GOT3 (cell line): Measurements from ENCODE around the gene ABHD17A.

Source experiments
- DNase-seq: peaks from one replicate; lab custom pipeline; 2025; ENCODE audit warnings: mixed read lengths; lab: John Stamatoyannopoulos, UW

ABHD17A gene

DNA sequence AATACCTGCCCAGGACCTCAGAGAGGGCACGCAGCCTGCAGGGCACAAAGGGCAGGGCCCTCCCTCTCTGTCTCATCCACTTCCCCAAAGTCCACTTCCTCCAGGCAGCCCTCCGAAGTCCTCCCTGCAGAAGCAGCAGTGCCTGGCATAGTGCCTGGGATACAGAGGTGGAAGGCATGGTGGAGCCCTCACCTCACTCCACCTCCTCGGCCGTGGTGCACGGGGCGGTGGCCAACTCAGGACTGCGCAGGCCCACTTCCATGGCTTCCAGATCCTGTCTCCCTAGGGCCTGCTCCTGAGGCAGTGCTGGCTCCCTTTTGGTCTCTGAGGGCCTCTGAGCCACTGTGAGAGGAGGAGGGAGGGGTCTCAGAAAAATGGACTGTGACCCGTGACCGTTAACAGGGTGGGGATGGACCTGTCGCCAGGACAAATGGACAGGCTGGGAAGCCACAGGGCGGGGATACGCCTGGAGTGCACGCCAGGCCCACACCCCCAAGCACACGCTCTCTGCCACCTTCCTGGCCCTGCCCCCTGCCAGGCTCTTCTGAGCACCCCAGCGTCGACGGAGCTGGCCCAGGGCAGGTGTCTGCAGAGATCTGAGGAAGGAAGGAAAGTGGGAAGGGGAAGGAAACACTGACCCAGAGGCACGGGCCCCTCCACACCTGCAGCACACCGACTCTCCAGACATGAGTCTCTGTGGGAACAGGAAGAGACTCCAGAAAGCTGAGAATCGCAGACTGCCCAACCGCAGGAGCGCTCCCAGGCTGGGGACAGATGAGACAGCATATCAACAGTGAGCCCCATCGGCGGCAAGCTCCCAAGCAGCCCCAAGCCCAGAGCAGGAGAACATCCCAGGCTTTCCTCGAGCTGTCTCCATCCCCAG, 45.4 kb downstream of the ABHD17A start:
- DNase-seq = no peak

DNA sequence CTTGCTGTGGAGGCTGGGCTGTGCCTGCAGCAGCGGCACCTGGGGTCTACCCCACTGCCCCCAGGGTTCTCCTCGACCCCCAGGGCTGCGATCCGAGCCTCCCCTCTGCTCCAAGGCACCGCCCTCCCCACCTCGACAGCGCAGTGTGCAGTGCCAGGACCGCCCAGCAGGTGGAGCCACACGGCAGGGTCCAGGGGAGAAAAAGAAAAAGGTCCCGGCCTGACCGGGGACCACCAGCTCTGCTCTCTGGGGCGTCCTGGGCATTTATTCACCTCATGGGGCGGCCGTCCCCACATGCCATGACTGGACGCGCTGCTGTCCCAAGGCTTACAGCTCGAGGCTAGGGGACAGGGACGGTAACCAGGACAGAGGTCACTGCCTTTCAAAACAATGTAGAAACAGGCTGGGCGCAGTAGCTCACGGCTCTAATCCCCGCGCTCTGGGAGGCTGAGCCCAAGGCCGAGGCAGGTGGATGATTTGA, 47.6 kb downstream of the ABHD17A start:
- DNase-seq = no peak

DNA sequence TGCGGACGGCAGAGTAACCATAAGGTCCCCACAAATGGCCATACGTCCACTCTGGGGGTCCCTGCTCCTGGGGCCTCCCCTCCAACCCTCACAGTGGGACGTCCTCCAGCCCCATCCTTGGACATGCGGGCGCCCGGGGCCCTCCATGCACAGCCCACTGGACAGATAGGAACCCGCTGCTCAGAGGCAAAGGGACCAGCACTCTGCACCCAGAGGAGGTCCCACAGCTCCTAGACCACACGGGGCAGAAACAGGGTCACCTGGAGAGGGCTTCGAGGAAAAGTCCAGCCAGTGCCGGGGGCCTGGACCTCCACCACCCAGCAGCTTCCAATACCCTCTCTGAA, 48.1 kb downstream of the ABHD17A start:
- DNase-seq = no peak

DNA sequence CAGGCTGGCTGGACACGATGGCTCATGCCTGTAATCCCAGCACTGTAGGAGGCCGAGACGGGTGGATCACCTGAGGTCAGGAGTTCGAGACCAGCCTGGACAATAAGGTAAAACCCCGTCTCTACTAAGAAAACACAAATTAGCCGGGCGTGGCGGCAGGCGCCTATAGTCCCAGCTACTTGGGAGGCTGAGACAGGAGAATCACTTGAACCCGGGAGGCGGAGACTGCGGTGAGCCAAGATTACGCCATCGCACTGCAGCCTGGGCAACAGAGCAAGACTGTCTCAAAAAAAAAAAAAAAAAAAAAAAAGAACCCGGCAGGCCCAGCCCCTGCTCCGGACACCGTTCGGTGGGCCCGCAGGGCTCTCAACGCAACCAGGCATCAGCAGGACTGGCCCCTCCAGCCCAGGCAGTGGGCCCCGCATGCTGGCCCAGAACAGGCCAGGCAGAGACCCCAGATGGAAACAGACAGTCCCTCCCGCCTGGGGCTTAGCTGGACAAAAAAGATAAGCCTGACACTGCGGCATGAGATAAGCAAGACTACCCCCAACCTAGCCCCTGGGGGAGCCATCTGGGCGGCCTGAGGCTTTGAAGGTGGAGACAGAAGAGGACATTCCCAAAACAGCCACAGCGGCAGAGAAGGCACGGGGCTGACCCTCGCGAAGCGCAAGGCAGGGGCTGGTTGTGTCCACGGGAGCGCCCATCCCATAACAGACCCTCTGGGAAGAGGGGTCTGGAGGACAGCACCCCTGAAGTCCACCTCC, 48.7 kb downstream of the ABHD17A start:
- no peak for DNase-seq

DNA sequence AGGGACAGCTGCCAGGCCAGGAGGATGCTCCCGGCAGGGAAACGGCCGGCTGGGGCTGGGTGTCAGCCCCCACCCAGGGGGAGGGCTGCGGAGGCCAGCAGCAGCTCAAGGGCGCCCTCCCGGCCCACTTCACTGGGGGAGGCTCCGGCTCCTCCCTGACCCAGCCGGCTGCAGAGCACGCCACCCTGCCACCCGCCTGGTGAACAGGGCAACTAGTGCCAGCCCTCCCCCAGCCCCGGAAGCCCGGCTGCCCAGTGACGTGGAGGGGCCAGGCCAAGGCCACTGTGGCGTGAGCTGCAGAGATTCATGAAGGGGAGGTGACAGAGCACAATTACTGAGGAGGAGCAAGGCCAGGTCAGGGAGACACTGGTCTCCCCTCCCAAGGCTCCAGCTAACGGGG, 51.8 kb downstream of the ABHD17A start:
- no peak for DNase-seq

DNA sequence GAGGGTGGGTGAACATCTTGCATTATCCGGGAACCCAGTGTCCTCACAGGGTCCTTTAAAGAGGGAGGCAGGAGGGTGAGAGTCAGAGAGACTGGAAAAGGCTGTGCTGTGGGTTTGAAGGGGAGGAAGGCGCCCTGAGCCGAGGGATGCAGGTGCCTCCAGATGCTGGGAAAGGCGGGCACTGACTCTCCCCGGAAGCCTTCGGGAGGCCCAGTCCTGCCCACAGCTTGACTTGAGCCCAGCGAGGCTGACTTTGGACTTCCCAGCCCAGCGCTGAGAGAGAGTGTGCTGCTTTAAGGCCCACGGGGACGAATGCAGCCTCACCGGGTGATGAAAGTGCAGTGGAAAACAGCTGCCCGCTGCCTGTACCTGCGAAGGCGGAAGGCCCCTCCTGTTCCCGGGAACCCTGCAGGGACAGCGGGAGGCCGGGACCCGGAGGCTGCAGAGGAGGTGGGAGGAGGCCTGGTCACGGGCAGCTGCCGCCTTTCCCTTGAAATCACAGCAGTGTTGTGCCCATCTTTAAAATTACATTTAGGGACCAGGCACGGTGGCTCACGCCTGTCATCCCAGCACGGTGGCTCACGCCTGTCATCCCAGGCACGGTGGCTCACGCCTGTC, 53.1 kb downstream of the ABHD17A start:
- DNase-seq = no peak

DNA sequence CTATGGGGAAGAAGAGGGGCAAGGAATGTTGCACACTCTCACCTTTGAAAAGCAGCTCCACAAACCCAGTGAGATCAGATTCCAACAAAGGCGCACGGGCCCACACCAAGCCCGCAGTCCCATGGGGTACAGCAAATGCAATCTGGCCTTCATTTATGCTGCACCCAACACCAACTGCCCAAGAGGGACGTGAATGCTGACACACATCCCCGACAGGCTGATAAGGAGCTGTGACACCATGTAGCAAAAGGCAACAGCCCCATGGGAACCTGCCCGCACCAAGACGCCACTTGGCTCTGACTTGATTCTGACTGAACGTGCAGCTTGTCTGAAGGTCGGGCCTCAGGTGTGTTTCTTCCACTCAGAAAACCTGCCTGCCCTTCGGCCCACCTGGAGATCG, 54.3 kb downstream of the ABHD17A start:
- DNase-seq = no peak

DNA sequence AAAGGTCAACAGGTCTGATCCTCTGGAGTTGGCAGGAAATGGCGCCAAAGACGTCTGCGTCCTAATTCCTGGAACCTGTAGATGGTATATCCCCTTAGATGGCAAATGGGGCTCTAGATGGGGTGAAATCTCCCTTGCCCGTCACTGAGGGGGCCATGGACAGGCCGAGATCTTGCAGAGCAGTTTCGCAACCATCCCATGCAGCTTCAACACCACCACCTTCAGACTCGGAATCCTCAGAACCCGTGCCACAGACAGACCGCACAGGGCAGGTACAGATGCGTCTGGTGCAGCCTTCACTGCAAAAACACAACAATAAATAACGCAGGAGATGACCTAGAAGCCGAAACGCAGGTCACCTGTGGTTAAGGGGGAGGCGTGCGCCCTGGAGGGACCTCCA, 54.7 kb downstream of the ABHD17A start:
- DNase-seq = no peak

DNA sequence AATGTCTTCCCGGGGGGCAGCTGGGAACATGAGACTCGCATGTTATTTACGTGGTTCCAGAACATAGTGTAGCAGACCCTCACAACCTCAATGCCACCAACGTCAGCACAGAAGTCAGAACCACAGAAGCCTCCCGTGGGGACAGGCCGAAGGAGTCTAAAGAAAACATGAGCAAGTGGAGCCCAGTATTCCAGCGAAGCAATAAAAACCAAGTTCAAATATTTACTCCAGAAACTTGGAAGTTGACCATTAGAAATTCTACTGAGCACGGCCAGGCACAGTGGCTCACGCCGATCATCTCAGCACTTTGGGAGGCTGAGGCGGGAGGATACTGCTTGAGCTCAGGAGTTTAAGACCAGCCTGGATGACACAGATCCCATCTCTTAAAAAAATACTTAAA, 55.3 kb downstream of the ABHD17A start:
- DNase-seq = no peak

DNA sequence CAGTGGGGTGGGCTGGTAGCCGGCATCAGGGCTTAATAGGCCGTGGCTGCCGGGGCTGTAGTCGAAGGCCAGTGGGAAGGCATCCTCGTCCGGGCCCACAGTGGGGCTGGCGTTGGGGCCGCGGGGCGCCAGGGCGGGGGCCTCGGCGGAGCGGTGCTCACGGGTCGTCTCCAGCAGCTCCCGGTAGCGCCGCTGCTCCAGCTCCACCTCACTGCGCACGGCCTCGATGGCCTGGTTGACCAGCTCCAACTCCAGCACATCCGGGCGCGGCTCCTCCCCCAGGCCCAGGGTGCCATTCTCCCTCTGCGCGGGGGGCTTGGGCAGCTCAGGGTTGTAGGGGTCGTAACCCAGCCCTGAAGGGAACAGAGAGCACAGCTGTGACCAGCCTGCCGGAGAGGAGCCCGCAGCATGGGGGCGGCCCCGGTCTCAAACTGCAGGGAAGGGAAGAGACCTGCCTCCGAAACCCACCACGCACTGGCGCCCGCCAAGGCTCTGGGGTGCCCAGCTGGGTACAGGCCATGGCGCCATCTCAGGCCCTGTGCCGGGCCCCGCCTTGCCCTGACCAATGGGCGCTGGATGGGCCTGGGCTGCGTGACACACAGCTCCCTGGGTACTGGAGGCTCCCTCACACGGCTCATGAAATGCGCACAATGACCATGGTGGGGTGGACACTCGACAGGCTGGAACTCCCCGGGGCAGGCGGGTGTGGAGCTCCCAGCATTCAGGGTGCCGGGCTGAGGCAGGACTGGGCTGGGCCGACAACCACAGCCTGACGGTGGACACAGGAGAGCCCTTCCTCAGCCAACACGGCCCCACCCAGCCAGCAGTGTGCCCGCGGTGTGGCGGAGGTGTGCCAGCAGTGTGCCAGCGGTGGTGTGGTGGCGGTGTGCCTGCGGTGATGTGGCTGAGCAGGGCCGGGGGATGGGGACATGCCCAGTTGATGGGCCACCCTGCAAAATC, 56.7 kb downstream of the ABHD17A start:
- no peak for DNase-seq

DNA sequence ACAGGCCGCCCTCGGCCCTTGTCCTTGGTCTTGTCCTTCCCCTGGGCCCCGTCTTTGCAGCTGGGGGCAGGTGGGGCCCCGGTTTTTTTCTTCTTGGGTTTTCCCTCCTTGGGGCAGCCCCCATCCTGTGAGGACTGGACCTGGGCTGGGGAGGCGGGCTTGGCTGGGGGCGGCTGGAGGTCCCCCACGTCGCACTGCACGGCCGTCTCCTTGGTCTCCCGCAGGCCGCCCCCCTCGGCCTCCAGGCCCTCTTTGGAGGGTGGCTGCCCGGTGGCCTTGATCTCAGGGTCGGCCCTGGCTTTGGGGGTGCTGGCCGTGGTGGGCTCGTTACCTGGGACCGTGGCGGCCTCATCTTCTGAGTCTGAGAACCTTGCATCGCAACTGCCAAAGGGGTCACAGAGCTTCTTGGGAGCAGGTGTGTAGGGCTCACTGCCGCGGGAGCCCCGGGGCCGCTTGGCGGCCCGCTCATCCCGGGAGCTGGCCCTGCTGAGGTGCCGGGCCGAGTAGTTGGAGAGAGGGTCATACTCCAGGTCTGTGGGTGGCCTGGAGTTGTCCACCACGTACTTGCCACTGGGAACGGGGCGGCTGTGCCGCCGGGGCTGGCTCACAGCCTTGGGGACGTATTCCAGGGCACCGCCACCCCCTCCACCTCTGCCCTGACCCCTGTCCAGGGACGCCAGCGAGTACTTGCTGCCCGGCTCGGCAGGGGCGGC, 57.6 kb downstream of the ABHD17A start:
- DNase-seq = no peak
